HG03025 (cell line): ENCODE data around the gene SLC2A9.
A peak's percentile ranks its signal among the peaks of the same experiment; 100 is the strongest.

Experiments used
- ATAC-seq: cut with Tn5 transposase; IDR thresholded peaks from one replicate; pipeline ENCODE4 v1.9.1; 2021; ENCODE audit warnings: mild to moderate bottlenecking, moderate library complexity; ENCODE audit not compliant: unreplicated experiment, low FRiP score

Gene SLC2A9

DNA sequence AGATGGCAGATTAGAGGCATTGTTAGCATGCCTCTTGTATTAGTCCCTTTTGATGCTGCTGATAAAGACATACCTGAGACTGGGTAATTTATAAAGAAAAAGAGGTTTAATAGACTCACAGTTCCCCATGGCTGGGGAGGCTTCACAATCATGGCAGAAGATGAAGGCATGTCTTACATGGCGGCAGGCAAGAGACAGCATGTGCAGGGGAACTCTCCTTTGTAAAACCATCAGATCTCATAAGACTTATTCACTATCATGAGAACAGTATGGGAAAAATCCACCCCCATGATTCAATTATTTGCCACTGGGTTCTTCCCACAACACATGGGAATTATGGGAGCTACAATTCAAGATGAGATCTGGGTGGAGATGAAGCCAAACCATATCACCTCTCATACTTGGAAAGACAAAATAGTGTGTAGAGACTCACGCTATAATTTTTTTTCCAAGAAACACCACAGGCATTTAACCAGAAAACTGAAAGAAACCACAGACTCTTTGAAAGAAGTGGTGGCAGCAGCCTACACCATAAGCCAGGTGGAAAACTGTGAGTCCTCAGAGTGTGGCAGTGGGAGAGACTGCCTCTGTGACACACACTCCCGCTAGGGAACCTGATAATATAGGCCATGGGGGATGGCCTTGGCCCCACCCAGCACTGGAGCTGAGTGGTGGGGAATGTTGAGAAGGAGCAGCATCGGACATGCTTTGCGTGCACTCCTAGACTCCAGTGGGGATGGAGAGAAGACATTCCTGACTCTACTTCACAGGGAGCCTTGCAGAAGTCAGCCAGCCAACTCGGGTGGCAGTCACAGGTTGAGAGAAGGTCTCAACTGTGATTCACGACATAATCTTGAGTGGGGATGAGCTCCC is 51.5 kb downstream of the SLC2A9 start:
- peak; percentile 13 for ATAC-seq

DNA sequence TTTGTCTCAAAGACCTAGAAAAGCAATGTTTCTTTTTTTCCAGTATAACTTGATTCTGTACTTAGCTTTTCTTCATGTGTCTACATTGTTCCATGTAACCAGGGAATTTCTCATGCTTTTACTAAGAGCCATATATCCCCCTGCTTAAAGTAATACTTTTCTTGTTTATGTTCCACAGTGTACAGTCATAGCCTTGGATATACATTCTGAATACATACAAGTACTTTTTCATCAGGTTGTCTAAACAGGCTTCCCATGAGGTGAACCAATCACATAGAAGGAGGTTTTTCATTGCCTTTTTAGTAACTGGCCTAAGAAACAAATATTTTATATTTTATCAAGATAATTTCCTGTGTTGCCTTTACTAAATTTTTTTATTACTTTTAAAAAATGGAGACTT is 52.8 kb downstream of the SLC2A9 start:
- ATAC-seq: no peak

DNA sequence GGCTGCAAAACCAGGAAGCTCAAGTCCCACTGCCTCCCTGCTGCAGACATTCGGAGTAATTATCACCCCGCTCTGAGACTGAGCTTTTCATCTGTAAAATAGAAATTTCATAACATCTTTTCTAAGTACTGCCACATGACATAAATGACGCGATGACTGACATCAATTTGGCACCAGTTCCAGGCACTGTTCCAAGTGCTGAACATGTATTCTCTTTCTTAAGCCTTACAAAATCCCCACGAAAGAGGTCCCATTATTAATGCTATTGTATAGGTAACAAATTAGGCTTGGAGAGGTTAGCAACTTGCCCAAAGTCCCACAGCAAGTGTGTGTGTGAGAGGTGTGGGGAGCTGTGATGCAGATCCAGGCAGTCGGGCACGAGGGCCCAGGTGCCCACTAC is 56.4 kb downstream of the SLC2A9 start:
- no peak for ATAC-seq

DNA sequence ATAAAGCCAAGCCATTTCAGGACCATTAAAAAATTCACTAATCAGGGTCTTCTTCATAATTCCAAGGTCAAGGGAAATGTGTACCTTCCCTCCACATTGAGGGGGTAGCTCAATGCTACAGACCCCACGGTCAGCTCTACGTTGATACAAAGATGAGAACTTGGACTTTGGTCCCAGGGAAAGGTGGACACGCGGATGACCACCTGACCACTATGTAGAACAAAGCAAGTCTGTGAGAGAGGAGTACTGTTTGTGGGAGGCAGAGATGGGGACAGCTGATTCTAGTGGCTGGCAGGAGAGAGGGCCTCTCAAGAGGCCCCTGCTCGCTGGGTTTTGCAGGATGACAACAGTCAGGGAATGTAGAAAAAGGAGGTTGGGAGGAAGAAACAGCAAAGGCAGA is 58.0 kb downstream of the SLC2A9 start:
- ATAC-seq: no peak

DNA sequence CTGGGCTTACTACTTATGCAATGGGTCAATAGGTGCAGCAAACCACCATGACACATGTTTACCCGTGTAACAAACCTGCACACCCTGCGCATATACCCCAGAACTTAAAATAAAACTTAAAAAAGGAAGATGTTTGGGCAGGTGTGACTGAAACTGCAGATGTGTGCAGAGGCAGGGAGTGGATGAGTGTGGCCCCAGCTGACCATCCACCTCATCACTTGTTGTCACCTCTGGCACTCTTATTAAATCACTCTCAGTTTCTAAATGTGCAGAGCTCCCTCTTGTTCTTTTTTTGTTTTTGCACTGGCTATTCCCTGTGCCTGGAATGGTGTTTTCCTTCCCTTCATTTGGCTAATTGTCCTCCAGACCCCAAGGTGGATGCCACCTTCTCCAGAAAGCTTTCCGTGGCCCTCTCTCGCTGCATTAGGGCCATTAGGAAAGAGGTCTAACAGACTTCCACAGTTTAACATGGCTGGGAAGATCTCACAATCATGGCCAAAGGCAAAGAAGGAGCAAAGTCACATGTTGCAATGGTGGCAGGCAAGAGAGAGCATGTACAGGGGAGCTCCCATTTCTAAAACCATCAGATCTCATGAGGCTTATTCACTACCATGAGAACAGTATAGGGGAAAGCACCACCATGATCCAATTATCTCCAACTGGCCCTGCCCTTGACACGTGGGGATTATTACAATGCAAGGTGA is 58.5 kb downstream of the SLC2A9 start:
- no peak for ATAC-seq

DNA sequence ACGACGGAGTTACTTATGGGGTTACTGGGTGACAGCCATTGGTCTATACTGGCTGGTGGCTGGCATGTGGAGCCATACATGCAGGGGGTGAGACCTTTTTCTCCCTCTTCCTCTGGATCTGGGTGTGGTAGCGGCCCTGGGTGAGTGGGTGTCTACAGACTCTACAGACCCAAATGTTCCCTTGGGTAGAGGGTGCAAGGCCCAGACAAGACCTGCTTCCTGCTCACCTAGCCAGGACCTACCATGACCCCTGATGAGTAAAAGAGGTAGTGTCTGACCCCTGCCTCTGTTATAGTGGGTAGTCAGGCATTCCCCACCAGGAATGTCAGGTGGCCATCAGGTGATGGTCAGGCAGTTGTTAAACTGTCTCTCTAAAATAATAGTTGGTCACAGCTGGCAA is 66.8 kb downstream of the SLC2A9 start:
- no peak for ATAC-seq

DNA sequence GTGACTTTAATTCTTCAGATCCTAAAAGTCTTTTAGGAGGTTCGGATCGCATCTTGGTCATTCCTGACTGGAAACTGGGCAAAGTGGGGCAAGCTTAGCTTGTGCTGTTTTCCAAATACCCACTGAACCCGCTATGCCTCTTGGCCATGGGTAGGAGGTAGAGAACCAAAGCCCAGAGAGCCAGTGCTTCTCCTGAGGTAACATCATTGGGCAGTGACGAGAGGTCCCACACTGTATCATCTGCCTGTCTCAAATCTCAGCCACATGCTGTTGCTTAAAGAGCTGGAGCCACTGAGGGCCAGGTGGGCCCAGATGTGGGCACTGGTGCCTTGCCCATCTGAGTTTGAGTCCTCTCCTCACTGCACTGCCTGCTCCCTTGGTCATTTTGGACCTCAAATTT is 68.2 kb downstream of the SLC2A9 start:
- ATAC-seq: no peak

DNA sequence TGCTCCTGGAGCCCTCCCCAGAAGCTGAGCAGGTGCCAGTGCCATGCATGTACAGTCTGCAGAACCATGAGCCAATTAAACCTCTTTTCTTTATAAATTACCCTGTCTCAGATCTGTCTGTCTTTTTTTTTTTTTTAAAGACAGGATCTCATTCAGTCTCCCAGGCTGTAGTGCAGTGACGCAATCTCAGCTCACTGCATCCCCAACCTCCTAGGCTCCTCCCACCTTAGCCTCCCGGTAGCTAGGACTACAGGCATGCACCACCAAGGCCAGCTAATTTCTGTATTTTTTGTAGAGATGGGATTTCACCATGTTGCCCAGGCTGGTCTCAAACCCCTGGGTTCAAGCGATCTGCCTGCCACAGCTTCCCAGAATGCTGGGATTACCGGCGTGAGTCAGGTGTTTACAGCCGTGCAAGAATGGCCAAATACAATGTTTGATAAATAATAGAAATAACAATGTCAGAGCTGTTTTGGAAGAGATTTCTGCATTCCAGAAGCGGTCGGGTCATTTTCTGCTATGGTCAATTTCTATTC is 68.8 kb downstream of the SLC2A9 start:
- no peak for ATAC-seq

DNA sequence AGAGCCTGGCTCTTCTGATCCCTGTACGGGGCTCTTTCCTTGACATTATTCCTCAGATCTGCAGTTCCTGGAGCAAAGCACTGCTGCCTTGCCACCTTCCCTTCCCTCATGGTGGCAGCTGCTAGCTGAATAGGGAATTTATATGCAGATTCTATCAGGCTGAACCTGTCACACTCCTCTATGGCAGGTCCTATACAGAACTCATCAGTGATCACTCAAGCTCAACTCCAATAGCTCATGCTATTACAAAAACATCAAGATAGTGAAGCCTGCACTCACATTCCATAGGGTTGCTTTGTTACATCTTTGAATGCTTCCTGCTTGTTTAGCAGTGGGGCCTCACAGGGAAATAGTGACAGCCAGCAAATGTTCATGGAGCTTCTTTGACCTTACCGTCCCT is 71.7 kb downstream of the SLC2A9 start:
- no peak for ATAC-seq

DNA sequence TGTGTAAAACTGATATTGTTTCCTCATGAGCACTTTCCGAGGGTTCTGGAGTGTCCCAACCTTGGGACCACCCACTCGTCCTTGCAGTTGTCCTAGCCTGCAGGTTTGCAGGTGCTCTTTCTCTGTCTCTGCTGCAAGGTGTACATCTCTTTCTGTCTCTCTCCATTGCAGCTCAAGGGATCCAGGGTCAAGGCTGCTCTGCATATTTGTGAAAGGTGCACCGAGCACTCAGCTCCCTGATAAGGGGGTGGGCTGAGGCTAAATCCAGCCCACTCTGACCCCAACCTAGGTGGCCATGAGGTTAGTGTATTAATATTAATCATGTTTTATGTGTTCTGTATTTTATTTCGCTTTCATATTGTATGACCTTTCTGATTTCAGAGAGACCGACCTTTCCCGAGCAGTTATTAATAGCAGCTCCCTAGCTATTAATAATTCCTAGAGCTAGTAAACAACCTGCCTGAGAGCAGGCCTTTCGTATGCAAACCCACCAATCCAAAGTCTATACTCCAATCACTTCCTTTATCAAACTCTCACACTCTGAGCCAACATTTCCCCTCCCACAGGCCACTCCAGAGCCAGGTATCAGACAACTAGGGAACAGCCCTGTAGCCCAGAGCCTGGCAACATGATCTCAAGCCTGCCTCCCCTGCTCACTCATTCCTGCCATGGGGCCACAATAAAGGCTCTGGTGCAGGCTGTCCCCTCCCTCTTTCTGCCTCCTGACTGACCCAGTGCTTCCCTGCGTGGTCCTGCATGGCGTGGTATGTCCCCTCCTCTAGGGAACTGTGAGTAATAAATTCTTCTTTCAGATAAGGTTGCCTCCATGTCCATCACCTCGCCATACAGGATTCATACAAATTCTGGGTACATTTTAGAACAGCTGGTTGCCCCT is 73.9 kb downstream of the SLC2A9 start:
- no peak for ATAC-seq

DNA sequence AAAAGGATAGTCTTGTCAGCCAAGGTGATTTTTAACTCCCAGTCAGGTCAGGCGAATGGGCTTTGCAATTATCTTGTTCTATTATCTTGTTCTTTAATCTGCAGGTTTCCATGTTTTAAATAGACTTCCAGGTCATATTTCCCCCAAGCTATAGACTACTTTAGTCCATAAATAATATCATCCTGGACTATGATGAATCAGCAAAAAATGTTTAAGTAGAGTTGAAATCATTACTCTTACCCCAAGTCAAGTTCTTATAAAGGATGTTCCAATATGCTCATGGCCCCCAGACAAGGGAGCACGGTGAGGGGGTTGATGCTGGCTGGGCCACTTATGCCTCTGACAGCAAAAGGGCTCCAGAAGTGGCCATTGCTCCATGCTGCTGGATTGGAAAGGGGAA is 75.1 kb downstream of the SLC2A9 start:
- no peak for ATAC-seq

DNA sequence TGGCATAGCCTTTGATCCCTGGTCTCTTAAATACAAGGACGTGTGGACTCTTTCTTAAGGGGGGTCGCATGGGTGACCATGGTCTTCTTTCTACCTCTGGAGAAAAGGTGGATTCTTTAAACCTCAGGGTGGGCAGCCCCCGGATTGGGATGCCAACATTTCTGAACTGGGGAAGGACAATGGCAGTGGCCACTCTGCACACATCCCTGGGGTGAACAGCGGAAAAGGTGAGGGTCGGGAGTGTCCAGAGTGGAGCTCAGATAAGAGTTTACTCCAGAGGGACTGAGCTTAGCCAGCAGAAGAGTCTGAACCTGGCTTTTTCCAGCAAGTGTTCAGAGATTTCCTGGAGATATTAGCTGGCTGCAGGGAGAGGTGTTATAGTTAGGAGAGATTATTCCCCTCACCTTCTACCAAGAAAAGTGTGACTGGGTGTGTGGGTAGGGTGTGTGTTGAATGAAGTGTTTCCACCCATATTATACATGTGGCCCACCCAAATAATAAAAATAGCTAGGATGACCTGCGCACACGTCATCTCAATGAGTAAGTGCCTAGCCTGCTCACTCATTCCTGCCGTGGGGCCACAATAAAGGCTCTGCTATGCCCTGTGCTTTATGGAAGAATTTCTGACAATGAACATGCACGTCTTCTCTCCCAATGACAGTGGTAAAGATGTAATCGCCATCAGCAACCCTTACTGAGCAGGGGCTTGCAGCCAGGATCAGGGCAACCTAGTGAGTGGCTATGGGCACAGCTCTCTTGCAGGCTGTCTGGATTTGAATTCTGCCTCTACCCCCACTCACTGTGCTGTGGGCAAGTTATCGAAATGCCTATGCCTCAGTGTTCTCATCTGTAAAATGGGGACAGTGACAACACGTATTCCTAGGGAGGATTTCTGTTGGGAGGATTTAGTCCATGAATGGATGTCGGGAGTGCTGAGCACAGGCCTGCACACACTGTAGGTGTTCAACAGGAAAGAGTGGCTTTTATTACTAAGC is 76.6 kb downstream of the SLC2A9 start:
- ATAC-seq: no peak

DNA sequence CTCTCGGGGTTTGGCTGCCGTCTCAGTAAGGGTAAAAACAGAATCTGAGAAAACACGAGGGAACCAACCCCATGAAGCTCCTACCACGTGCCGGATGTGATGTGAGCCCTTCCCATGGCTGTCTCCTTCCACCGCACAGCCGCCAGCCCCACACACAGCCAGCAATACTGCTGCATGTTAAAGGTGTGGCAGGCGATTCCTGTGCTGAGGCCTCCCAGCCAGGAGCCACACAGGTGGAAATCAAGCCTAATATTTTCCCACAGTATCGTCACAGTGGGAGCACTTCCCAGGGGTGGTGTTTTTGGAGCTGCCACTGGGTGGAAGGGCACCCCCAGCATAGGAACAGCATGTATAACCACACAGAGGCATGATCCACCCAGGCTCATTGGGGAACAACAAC is 77.5 kb downstream of the SLC2A9 start:
- no peak for ATAC-seq

DNA sequence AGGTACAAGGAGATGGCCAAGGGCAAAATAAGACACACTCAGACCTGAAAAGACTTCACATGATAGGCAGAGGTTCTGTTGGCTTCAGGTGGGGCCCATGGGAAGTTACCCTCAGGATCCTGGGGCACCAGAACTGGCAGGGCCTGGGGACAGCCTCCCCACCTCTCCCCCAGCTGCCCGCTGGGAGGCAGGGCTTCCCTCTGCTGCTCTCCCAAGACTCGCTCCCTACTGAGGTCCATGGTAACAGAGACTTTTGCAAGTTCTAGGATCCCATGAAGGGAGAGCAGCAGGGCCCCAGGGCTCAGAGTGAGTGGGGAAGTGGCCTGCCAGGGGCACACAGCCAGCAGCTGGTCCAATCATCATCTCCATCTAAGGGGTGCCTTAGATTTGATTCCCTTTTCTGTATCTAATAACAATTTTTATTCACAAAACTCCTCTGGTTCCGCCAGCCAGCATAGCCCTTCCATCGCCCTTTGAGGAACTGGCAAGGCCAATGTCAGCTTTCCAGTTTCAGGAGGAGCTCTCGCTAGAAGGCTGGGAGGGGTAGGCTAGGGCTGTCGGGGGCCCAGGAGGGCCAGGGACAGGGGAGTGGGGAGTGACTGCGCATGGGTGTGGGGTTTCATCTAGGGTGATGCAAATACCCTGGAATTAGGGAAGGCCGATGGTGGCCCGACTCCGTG is 78.2 kb downstream of the SLC2A9 start:
- ATAC-seq: no peak

DNA sequence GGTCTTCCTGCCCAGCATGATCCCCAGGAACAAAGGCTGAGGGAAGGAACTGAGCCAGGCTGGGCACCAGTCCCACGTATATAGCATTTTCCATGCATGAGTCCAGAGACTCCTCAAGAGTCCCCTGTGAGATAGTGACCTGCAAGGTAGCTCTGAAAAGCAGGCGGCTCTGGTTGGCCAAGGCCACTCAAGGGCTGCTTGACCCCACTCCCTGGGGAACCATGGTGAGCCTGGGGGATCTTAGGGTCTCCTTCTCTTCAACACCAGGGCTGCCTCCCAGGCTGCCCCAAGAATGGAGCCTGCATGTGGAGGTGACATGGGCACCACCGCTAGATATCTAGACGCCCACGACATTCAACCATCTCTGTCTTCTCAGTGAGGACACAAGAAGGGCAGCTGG is 79.2 kb downstream of the SLC2A9 start:
- no peak for ATAC-seq

DNA sequence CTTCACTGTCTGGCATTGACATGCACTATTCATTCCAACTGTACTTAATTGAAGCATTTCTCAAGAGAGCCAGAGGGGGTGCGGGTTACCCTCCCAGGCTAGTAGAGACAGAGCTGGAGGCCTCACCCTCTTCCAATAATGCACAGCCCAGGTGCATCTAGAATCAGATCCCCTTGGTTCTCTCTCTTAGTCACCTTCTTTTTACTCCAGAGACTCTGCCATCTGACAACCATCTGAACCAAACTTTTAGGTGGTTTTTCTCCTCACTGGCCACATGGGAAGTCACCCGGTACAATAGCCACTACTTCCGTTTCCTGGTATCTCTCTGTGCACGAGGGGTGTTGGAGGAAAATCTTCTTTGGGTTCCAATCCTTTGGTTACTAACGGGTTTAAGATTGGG is 81.3 kb downstream of the SLC2A9 start:
- no peak for ATAC-seq

DNA sequence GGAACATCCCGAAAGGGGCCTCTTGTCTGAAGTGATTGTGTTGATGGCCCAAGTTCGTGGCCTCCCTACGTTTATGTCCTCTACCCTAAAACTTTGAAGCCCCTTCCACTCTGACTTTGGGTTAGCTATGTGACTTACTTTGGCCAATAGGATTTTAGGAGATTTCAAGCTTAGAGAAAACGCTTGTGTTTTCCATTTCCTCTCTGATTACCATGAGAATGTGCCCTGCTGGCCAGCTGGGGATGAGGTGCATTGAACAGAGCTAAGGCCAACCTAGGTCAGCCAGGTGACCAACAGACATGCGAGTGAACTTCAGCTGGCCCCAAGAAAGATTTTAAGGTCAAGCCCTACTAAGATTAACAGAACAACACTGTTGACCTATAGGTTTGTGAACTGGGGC is 82.4 kb downstream of the SLC2A9 start:
- ATAC-seq: no peak

DNA sequence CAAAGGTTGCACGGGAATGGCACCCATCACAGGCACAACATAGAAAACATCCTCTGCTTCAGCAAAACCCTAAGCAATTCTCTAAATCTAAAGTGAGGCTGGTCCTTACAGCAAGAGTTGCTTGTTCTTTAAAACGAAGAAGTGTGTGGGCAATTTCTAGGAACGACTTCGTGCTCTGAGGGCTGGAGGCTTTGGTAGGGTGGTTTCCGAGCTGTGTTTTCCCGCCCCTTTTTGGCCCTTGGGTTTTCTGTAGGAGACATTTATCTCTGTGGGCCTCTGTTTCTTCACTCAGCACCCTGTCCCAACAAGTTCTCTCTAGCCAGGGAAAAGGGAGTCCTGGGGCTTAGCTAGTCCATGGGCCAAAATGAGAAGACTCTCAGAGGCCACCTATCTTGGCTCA is 84.2 kb downstream of the SLC2A9 start:
- ATAC-seq: no peak

DNA sequence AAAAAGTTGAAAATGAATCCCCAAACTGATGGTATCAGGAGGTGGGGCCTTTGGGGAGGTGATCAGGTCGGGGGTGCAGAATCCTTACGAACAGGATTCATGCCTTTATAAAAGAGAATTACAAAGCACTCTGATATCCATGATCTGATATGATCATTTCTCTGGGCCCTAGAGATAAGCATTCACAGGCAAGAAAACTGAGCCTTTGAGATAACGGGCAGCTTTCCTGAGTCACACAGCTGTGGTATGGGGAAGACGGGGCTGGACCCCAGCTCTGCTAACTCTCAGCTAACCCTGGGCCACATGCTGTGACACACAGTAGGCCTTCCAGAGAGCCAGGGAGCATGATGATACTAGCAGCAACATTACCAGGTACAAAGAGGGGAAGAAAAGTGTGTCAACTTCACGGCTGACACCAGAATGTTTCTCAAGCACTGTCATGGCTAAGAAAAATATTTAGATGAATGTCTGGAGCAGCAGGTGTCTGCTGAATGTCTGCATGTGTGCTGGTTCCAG is 85.1 kb downstream of the SLC2A9 start:
- ATAC-seq: no peak
